GM18519 (cell line): ENCODE measurements around the gene BEX2.

Source experiments
- ATAC-seq: cut with Tn5 transposase; IDR thresholded peaks from one replicate; pipeline ENCODE4 v1.9.1; 2021; ENCODE audit warnings: mild to moderate bottlenecking, moderate library complexity; ENCODE audit not compliant: unreplicated experiment, low FRiP score

The BEX2 gene

GRCh38 chrX:103275947-103276567, 34.7 kb downstream of the BEX2 start:
- ATAC-seq = no peak

- ATAC-seq = no peak
Observed at GRCh38 chrX:103274284-103274683, 36.5 kb downstream of the BEX2 start.
